ENCODE measurements around the gene AIRE. TPM values are rescaled to one million over a fixed set of nuclear protein-coding genes. Genes with fewer than 3 reads are reported as not detected.

The AIRE gene
- total and polyA plus RNA-seq, 8 donors, result 0.06 to 0.21 (median 0.09) TPM; not detected in 2

DNA sequence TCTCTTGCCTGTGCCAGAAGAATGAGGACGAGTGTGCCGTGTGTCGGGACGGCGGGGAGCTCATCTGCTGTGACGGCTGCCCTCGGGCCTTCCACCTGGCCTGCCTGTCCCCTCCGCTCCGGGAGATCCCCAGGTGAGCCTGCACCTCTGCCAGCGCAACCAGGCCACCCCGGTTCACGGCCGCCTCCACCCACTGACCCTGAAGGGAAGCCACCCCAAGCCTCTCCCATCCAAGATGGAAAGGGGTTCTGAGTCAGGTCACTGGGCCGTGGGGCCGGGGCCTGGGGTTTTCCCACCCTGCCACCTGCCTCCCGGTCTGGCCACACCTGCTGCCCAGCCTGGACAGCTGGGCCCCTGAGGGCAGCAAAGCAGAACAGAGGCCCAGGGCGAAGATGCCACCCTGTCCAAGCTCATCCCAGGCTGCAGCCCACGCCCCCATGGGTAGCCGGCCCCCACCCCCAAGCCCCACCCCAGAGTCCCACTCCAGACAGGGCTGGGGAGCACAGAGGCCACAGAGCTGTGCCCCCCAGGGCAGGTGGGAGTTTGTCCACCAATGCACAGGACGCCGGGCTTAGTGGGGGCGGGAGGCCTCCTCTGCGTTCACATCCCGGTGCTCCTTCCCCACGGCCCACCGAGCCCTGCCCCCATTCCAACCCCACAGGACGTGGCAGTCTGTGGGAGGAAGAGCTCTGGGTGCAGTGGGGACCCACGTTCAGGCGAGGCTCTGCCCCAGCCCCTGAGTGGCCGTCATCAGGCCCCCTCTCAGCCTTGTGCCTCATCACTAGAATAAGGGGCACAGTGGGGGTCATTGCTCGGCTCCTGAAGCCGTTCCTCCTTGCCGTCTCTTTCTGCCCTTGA lies 5.6 kb downstream of the AIRE start:
- DNase-seq (peak in 1 of 4 donors; percentile 76), ATAC-seq (no peak)
- Histone ChIP-seq H3K27me3 (peaks cover 0 to 54% of the 10 kb centered on the region in 2 donors), H3K36me3 (no peaks in the 10 kb centered on the region), H3K4me1 (no peaks in the 10 kb centered on the region), H3K27ac (no peak overlapping the region), H3K9me3 (no peaks in the 10 kb centered on the region), H3K4me3 (no peak overlapping the region)
- intact Hi-C loops (cut with DNase I), result no loop called here
- TF ChIP-seq, protein P1, sequence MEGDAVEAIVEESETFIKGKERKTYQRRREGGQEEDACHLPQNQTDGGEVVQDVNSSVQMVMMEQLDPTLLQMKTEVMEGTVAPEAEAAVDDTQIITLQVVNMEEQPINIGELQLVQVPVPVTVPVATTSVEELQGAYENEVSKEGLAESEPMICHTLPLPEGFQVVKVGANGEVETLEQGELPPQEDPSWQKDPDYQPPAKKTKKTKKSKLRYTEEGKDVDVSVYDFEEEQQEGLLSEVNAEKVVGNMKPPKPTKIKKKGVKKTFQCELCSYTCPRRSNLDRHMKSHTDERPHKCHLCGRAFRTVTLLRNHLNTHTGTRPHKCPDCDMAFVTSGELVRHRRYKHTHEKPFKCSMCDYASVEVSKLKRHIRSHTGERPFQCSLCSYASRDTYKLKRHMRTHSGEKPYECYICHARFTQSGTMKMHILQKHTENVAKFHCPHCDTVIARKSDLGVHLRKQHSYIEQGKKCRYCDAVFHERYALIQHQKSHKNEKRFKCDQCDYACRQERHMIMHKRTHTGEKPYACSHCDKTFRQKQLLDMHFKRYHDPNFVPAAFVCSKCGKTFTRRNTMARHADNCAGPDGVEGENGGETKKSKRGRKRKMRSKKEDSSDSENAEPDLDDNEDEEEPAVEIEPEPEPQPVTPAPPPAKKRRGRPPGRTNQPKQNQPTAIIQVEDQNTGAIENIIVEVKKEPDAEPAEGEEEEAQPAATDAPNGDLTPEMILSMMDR (IDR thresholded peaks at IDR 0.05), result no peak

DNA sequence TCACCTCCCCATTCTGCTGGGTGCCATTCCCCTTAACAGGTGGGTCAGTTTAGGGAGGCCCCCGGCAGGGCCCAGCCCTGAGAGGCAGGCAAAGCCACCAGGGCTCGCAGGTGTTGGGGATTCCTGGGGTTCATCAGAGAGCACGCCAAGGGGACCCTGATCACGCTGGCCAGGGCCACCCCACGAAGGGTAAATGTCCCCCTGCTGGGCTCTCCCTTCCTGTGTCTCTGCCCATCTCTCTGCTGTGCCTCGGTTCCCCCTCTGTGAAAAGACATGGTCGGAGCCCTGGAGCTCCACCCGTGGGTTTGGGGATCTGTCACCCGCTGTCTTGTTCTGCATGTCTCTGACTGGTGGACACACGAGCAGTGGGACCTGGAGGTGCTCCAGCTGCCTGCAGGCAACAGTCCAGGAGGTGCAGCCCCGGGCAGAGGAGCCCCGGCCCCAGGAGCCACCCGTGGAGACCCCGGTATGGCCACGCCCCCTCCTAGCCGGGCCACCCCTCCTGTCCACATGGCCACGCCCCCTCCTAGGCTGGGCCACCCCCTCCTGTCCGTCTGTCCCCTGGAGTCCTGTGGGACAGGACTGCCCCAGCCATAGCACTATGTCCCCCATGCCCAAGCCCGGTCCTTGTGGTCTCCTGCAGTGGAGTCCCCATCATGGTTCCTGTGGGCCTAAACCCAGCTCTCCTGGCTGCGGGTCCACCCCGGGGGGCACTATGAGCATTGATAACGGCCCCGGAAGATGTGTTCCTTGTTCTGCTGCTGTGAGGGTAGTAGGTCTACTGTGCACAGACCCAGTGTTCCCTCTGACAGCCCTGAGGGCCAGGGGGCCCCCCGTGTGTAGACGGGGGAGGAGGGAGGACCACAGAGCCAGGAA lies 6.5 kb downstream of the AIRE start:
- ATAC-seq (no peak), DNase-seq (peak in 1 of 4 donors; percentile 76)
- peaks cover 0 to 53% of the 10 kb centered on the region in 2 donors for H3K27me3 ChIP-seq
- H3K4me3 ChIP-seq, result no peak overlapping the region
- no peak overlapping the region for H3K27ac ChIP-seq
- no peaks in the 10 kb centered on the region for H3K9me3 ChIP-seq
- no peaks in the 10 kb centered on the region for H3K36me3 ChIP-seq
- TF ChIP-seq, protein P1 (IDR thresholded peaks at IDR 0.05), result no peak
- intact Hi-C loops (cut with DNase I), result no loop called here
- peaks cover 0 to under 1% of the 10 kb centered on the region in 2 donors for H3K4me1 ChIP-seq

- peaks cover 0 to 7% of the 10 kb centered on the region in 2 donors for H3K4me1 ChIP-seq
- no peak overlapping the region for H3K27ac ChIP-seq
- H3K9me3 ChIP-seq, result no peaks in the 10 kb centered on the region
- peaks cover 0 to 48% of the 10 kb centered on the region in 2 donors for H3K27me3 ChIP-seq
- intact Hi-C loops (cut with DNase I), result no loop called here
- DNase-seq, result peak in 1 of 4 donors; percentile 71
- ATAC-seq, result no peak
- TF ChIP-seq, protein P1 (IDR thresholded peaks at IDR 0.05), result no peak
- H3K4me3 ChIP-seq, result no peak overlapping the region
- no peaks in the 10 kb centered on the region for H3K36me3 ChIP-seq
Observed at GRCh38 chr21:44292812-44293195, 7.1 kb downstream of the AIRE start.

- intact Hi-C loops (cut with DNase I), result no loop called here
- TF ChIP-seq, protein P1 (IDR thresholded peaks at IDR 0.05), result no peak
Observed at GRCh38 chr21:44293551-44294231, 8.0 kb downstream of the AIRE start.

More at GRCh38 chr21:44293551-44294231, 8.0 kb downstream of the AIRE start:
- peaks cover 0 to 44% of the 10 kb centered on the region in 2 donors for H3K27me3 ChIP-seq
- no peaks in the 10 kb centered on the region for H3K36me3 ChIP-seq
- no peak overlapping the region for H3K27ac ChIP-seq
- DNase-seq (peak in 1 of 4 donors; percentile 75), ATAC-seq (no peak)
- H3K4me1 ChIP-seq, result peaks cover 0 to 16% of the 10 kb centered on the region in 2 donors
- no peak overlapping the region for H3K4me3 ChIP-seq
- H3K9me3 ChIP-seq, result no peaks in the 10 kb centered on the region
